Jurkat, Clone E6-1 (cell line): ENCODE results near the gene ASTN2.

ENCODE experiments used
- DNase-seq: peaks from one replicate; pipeline ENCODE4 v3.0.0-alpha.2; 2011; ENCODE audit warnings: low read depth, low spot score
- H3K4me3 ChIP-seq: 2 replicates; pipeline ENCODE4 v1.5.1; 2011; ENCODE audit warnings: mild to moderate bottlenecking, low read length, control low read depth, moderate library complexity

The ASTN2 gene

DNA sequence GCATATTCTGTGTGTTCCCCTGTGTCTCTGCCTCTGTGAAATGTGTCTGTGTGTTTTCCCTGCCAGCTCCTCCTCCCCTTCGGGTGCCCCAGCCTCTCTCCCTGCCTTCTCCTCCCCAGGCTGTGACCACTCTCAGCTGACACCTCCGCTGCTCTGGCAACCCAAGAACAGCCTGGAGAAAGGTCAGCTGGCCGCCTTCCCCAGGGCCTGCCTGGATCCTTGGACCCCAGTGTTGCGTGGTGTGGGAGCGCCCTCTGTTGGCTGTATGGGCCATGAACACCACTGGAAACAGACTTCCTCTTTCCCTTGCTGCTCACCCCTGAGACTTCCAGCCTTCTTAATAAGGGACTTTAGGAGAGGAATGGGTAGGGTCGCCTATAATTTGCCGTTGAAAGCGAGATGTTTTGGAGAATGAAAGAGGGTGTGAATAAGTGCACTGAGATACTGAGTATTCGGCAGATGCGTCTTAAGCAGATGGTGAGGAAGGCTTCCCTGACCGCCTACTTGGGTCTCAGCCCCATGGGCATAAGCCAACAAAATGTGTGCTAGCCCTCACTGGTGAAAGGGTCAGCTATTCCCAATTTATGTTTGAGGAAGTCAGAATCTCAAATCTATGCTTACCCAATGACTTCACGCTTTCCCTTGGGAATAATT is 842.6 kb downstream of the ASTN2 start:
- DNase-seq = peak; percentile 11
- no peak overlapping the region for H3K4me3 ChIP-seq

DNA sequence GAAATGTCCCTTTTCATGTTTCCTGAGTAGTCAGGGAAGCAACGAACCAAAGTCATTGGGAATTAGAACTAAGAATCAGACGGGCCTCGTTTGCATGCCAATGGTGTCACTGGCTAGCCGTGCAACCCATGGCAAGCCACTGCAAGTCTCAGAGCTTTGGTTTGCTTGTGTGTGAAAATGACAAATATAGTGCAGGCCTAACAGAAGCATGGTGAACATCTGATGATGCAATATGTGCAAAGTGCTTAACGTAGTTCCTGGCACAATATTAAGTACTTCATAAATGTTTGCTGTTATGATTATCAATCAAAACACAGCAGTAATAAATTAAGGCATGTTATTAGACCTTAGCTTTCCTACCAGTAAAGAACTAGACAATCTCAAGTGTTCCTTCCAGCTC is 845.7 kb downstream of the ASTN2 start:
- H3K4me3 ChIP-seq = no peak overlapping the region
- DNase-seq = no peak

DNA sequence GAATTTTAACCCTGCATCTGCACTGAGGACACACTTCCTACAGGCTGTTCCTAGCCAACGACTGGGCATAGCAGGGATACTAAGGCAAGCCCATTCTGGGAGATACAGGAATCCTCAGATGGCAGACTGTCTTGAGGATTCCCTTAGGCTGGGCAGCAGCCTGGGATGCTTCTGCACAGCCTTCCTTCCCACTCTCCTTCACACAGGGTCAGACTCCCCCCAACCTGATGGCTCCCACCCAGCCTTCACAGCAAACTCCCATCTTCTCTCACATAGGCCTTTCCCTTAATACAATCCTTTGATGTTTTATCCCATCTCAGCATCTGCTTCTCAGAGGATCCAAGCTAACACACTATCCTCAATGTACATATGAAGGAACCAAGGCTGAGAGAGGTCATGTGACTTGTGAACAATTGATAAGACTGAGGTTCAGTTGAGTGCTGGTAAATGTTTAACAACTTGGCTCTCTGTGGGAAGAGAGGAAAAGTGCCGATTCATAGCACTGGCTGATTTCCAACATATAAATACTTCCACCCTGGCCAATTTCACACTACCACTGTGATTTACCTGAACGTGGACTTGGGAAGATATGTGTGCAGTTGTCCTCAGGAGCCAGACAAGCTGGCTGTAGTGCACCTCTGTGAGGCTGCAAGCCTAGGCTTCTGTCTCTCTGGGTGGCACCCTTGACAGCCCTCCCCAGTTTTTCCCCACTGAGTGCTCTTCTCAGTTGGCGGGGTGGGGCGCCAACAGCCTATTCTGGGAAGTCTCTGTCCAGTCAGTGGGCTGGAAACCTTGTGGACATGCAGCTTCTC is 848.0 kb downstream of the ASTN2 start:
- no peak for DNase-seq

DNA sequence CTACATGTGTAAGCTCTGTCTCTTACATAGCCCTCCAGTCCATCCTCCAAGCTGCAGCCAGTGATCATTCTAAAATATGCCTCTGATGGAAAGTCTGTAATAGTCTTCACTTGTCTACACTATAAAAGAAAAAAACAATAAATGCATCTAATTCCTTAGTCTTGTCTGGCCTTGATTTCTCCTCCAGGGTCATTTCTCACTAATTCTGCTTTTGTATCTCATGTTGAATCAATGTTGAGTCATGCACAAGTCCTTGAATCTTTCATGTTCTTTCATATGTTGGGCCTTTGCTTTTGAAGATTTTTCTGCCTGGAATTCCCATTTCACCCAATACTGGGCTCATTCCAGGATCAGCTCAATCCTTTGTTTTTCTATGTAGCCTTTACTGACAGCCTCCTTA is 848.9 kb downstream of the ASTN2 start:
- no peak for DNase-seq
- H3K4me3 ChIP-seq = no peak overlapping the region

More for the DNA sequence above, 848.0 kb downstream of the ASTN2 start:
- no peak overlapping the region for H3K4me3 ChIP-seq

DNA sequence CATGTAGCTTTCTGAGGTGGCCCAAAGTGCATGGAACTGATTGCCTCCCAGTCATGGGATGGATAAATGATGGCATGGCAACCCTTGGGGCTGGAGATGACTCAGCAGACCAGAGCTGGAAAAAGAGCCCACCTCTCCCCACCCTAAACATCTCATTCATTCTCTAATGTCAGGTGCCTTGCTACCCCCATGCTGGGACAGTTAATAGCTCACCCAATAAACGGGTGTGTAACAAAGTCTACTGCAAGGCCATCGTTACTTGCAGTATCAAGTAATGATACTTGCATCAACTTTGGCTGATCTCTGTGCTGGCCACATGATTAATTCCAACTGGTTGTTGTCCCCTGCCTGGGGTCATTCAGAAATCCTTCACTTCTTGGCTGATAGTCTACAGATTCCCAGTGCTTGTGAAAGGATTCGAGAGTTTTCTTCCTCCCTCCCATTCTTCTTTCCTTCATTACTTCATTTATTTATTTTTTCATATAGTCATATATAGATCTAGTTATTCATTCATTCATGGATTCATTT is 850.5 kb downstream of the ASTN2 start:
- no peak for DNase-seq
- H3K4me3 ChIP-seq = no peak overlapping the region

DNA sequence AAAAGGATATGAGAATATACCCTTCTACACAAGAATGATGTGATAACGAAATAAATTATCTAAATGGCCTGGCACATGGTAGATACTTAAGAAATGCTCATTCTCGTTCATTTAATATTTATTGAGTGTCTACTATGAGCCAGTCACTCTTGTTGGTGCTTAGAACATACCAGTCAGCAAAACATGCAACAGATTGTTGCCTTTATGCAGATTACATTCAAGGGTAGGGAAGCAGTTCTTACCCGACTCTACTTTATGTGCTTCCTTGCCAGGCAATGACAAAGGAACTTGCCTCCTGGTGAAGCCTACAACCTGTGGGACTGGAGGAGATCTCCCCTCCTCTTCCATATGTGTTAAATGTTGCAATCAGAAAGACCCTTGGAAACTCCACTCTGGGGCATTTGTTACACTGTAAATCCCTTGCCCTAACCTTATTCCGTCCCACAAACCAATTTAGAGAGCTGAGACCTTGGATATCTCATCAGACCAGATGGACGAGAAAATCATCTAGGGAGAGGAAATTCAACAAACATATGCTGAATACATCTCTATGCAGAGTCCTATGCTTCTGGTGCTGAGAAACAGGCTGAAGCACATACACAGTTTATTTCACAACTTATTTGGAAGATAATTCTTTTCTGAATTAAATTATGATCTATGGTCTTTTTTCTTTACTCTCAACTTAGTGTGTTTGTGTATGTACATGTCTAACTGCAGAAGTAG is 855.9 kb downstream of the ASTN2 start:
- H3K4me3 ChIP-seq = no peak overlapping the region
- no peak for DNase-seq

DNA sequence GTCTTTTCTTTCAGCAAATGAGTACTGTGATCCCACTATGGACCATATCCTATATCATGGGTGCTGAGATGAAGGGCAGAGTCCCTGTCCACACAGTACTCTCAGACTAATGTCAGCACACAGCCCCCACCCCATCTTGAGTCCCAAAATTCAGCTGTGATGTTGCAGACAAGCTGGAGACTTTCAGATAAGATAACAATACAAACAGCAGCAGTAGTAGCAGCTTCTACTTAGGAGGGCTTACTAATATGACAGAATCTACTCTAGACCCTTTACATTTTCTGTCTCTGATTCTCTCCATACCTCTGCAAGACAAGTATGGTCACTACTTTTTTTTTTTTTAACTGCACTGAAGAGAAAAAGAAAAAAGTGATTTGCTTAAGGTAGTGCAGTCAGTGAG is 856.8 kb downstream of the ASTN2 start:
- no peak for DNase-seq
- no peak overlapping the region for H3K4me3 ChIP-seq

DNA sequence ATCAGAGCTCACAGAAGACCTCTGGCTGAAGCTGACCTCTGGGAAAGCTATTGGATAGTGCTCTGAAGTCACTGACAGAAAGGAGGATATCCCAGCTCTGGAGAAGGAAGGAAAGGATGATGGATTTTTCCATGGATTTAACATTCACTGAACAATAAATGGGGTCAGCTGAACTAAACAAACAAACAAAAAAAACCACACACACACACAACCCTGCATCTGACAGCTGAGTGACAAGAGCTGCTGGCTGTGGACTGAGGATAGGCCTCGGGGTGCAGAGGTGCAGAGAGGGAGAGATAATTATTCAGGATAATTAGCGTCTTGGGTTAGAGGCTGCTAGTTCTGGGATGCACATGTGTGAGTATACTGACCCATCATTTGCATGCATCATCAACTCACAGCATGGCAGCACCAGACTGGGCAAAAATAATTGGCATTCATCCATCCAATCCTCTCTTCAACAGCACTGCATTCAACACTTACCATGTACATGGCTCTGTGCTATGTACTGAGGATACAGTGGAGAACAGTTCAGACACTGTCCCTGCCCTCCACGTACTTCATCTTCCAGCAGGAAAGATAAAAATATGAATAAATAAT is 859.2 kb downstream of the ASTN2 start:
- DNase-seq = no peak
- H3K4me3 ChIP-seq = no peak overlapping the region

DNA sequence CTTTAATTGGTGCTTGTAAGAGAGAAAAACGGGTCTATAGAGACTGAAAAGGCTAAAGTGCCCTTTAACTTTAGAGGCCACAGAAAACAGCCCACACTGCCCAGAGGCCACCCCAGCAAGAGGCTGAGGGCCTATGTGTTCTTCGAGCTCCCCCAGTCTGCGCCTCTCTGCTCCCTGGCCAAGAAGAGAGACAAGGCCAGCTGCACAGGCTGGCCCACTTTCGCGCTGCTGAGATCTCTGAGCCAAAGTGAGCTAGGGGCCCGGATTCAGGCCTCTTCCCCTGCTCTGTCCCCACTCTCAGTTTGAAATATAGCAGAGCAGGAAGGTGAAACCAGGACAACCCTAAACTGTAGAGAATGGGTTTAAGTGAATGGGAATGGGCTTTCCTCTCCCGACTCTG is 859.7 kb downstream of the ASTN2 start:
- no peak overlapping the region for H3K4me3 ChIP-seq
- DNase-seq = no peak

DNA sequence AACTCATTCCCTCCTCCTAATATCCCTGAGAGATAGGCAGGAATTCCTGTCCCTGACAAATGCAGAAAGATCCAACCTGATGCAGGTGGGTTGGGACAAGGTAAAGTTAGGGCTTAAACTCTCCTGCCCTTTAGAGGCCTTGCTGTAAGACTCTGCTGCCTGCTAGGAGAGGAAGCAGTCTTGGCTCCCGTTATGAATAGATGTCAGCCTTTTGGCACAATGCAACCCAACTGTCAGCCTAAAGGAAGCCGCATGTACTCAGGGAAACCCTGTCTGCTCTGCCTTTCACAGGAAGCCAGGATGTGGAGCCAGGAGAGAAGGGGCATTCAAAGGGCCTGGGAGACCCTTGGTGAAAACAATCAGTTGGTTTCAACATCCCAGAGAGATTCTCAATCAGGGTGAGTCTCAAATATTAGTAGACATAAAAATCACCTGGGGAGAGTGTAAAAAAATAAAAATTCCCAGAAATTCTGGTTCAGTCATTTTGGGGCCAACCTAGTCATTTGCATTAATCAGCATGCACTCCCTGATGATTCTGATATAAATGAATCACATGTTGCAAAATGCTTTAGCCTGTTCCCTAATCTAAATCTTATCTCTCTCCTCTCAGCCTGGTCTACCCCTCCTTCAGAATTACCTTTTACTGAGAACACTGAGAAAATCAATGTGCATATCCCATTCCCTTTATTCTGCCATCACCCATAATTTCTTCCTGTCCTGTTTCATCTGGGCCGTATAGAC is 864.0 kb downstream of the ASTN2 start:
- DNase-seq = no peak
- H3K4me3 ChIP-seq = no peak overlapping the region

DNA sequence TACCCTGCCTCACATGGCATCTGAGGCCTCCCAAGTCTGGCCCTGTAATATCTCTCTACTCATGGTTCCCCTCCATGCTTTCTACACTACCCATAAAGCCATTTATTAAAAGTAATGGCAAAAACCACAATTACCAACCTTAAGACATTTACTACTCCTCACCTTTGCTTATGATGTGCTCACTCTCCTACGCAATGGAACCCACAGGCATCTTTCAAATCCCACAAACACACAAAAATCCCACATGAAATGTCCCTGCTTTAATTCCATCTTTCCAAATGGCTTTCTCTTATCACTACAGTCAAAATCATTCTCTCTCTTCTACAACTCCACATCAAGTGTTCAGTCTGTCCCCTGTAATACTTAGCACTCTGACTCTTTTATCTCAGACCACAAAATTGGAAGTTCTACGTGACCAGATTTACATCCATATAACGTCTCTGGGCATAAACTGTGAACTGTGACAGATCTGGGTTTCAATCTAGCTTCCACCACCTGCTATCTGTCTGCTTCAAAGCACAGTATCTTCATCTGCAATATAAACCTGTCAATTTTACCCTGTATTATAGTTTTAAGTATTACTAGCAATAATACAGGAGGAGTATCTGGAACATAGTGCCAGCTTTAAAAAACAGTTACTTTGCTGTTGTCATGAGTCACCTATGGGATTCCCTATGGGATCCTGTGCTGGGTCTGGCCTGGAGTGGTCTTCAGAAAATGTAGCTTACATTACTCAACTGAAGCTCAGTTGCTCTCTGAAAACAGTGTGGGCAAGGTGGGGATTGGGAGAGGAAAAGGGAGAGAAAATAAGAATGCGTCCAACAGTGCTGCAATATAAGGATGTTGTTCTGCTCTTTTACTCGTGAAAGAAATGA is 864.8 kb downstream of the ASTN2 start:
- no peak overlapping the region for H3K4me3 ChIP-seq
- DNase-seq = peak; percentile 46

DNA sequence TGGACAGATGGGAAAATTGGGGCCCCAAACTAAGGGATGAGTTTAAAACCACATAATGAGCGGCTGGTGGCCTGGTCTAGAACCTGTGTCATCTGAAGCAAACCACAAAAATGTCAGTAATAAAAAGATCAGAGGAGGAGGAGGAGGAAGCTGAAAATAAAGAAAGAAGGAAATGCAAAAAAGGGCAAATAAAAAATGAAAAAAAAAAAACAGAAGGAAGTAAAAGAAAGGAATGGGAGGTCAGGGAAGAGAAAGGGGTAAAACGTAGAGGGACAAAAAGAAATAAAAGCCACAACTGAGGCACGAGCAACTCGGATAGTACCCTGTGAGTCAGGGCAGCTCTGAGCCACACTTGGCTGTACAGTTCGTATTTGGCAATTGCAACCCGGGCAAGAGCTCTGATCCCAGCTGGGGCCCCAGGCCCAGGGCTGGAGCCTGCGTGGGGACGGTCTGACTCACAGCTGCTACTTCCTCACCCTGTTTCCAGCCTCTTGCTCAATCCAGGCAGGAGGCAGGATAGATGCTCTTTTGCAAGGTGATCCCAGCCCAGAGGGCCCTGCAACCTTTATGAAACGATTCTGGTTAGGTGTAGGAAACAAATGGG is 865.7 kb downstream of the ASTN2 start:
- DNase-seq = peak; percentile 7
- H3K4me3 ChIP-seq = no peak overlapping the region

DNA sequence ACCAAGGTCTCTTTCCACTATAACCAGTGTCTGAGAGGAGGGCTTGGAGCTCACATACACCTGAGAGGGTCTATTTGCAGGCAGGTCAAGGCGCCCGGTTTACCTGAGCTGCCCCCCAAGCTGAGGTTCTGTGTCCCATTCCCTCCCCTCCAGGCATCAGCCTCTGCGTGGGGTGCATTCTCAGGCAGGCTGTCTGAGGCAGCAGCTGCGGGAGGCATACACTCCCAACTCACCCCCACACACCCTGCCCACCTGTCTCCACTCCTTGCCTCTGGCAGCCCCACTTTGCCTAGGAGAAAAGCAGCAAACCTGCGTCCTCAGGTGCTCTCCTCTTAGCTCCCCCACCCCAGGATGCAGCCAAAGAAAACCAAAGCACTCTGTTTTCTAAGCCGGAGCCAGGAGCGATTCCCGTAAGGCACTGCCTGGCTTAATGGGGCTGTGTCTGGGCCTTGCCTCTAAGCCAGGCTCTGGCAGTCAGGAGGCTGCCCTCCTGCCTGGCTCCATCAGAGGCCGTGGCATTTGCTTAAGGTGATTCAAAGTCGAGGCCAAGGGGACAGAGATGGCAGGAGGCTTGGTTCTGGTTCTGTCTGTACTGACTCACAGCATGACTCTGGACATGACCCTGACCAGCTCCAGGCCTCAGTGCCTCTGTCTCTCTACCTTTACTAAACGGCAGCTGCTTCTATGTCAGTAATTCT is 867.0 kb downstream of the ASTN2 start:
- no peak overlapping the region for H3K4me3 ChIP-seq
- no peak for DNase-seq

DNA sequence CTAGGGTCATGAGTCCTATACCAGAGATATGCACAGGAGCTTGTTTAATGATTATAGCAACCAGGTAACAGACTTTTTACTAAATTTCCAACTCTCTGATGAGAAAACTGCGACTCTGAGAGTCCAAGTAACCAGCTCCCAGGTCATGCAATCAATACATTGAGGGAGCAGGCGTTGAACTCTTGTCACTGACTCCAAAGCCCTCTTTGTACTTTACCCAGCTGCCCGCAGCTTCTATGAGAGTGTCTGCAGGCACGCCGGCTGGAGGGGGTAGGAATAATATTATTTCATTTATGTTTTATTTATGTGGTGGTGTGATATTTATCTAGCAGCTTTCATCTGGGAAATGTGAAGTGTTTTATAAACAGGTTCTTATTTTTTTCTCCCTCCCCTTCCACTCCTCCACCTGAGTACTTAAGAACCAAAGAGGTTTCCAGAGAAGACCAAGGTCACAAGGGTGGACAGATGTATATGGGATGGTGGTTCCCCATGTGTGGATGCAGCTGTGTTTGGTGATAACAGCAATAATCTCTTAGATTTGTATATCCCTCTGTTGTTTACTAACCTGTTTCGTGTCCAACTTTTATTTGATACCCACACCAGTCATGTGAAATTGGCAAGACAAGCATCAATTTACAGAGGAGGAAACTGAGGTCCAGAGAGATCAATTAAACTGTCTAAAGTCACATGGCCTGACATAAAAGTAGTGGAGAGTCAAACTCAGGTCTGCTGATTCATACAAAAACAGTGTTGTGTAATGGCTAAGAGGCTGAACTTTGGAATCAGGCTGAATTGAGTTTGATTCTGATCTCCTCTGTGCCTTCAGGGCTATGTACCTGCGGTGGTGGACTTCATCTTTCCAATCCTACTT is 867.9 kb downstream of the ASTN2 start:
- no peak for DNase-seq

DNA sequence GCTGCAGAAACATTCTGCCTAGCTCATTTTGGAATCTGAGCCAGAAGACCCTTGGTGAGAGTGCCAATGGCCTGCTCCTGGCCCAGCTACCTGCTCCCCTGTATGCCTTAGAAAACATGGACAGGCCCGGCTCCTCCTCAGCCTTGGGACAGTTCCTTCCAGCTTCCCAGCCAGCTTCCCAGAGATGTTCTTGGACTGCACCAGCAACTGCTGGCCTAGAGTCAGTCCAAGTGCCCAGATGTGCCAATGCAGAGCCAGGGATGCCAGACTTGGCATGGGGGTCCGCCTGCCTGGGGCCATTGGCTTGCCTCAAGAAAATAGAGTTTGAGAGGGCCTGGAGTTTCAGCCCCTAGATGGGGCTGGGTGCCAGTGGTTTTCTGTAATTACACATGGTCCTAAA is 870.0 kb downstream of the ASTN2 start:
- DNase-seq = no peak
- H3K4me3 ChIP-seq = no peak overlapping the region

More for the DNA sequence above, 867.9 kb downstream of the ASTN2 start:
- no peak overlapping the region for H3K4me3 ChIP-seq

DNA sequence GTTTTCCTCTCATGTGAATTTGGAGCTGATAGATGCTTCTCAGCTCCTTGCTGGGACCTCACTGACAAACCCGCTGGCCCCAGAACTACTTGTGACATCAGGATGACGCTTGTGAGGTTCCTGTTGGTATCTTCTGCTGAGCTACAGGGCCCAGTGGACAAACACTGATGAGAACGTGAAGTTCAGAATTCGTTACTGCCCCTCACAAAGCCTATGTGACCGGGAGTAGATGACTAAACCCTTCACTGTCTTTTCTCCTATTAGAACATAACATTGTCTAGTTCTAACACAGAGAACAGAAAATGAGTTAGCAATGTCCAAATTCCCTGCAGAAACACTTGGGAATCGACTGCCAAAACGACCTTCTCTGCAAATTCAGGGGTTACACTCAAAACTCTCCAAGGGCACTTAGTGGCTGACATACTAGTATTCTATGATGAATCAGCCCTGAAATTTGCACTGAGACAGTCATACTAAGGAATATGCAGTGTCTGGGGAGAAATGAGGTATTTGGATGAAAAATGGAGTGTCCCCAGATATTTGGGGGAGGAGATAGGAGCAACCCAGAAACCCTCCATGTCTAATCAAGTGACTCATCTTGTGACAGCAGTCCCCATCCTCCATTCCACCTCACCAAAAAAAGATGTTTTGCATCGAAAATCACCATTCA is 871.0 kb downstream of the ASTN2 start:
- no peak overlapping the region for H3K4me3 ChIP-seq
- DNase-seq = no peak
